GM21529 (cell line): ENCODE measurements around the gene NECTIN1.
A peak's percentile ranks its signal among the peaks of the same experiment; 100 is the strongest.
"Not testable (repeated sequence)": the region's sequence is repeated elsewhere in the genome, so short reads cannot be mapped to it uniquely, and the experiment has no call there.

Experiments used
- ATAC-seq: cut with Tn5 transposase; IDR thresholded peaks from one replicate; pipeline ENCODE4 v1.9.1; 2021; ENCODE audit not compliant: unreplicated experiment

Gene NECTIN1

GRCh38 chr11:119623682-119624081 lies 105.3 kb downstream of the NECTIN1 start:
- no peak for ATAC-seq

- ATAC-seq, result no peak
Observed at GRCh38 chr11:119622454-119623143, 106.4 kb downstream of the NECTIN1 start.

GRCh38 chr11:119619665-119620064 lies 109.3 kb downstream of the NECTIN1 start:
- ATAC-seq, result no peak

- ATAC-seq, result no peak
Observed at GRCh38 chr11:119618208-119618909, 110.6 kb downstream of the NECTIN1 start.

- ATAC-seq, result no peak
Observed at GRCh38 chr11:119617340-119617713, 111.7 kb downstream of the NECTIN1 start.

DNA sequence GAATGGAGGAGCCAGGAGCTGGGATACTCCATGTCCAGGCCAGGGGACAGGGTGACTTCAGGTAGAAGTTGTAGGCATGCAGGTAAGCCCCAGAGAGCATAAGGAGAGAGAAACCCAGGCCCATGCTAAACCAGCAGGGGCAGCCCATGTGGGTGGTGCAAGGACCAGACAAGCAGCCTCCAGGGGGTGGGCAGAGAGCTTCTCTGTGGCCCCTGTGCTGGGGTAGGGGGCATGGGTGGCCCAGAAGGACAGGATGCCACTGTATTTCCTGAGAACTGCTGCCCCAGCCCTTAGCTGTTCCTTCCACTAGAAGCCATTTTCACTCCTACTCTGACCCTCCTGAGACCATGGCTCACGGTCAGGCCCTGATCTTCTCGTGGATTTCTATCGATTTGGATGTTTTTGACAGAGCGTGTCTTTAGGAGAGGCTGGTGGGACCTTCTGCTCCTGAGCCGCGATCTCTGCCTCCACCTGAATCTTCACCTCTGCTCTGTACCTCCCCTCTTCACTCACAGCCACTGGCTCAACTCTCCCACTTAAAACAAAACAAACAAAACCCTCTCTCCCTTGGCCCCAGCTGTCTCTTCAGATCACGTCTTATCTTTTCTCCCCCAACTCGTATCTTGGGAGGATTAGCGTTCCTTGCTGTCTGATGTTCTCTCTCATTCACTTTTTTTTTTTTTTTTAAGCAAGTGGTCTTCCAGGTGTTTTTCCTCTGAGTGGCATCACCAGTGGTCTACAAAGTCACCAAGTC lies 112.2 kb downstream of the NECTIN1 start:
- ATAC-seq, result no peak

GRCh38 chr11:119615882-119616196 lies 113.2 kb downstream of the NECTIN1 start:
- no peak for ATAC-seq

DNA sequence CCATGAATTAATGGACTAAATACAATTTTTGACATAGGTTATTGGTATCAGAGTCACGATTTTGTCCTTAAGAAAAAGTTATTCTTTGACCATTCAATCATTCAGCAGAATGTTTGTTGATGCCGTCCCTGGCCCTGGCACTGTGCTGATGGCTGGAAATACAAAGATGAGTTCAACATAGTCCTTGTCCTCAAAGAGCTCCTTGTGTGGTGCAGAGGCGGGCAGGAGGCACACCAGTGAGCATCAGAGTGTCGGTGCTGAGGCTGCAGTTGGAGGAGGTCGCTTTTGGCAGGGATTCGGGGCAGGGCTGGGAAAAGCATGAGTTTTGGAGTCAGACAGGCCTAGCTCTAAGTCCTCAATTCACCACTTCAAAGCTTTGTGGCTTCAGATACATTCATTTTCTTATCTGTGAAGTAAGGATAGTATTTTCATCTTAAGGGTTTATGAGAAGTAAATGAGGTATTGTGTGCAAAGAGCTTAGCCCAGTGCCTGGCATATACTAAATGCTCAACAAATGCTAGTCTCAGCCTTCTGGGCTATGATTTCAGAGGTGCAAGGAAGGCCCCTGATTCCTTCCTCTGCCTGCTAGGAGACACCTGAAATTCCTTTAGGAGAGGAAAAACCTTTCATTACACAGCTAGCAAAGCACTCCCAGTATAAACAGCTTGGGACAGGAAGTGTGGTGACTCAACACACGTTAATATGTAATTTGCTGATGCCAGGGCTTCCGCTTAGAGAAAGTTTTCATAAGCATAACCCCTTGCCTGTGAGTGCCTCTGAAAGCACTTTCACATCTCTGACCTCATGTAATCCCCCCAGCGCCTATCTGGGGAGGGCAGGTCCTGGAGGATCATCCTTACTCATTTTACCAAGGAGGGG lies 113.8 kb downstream of the NECTIN1 start:
- peak; percentile 76 for ATAC-seq

DNA sequence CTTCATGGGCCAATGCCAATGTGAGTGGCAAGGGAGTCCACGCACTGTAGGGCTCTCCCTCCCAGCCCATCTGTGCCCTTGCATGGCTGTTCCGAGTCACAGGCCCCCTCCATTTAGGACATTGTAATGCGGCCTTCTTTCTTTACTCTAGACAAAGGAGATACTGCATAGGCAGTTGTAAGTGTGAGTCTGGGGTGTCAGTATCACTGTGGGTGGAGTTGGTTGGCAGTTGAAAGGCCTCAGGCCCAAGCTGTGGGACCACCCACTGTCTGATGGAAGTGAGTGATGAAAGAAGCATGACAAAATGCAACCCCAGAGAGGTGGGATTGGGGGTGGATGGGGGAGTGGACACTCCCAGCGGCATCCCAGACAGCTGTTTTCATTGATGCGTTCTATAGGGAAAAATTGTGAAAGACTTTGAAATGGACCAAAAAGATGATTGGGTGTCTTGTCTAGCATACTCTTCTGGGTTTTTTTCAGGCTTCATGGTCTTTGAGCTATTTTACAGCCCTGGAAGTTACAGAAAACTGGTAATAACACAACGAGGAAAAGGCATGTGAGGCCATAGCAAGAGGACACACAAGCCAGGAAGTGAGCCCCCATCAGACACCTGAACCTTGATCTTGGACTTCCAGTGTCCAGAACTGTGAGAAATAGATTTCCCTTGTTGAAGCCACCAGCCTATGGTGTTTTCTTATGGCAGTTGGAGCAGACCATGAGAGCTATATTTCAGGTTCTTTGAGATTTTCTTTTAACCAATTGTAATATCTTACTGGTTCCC lies 114.6 kb downstream of the NECTIN1 start:
- no peak for ATAC-seq

GRCh38 chr11:119612814-119613213 lies 116.2 kb downstream of the NECTIN1 start:
- ATAC-seq, result no peak

- ATAC-seq, result no peak
Observed at GRCh38 chr11:119610836-119611426, 118.1 kb downstream of the NECTIN1 start.

DNA sequence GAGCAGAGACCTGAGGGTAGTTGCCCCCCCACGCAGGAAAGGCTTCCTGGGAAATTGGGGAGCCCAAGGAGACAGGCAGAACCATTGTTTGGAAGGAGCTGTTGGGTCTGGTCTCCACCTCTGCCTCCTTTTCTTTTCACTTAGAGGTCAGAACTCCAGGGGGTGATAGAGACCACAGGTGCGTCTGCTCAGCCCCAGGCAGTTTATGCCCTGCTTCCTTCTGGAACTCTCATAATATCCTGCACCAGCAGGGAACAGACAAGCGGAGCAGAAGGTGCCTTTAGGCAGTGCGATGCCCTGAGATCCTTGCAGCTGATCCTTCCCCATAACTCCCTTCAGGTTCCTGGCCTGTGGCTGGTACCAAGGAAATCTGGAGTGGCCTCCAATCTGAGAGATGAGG lies 120.2 kb downstream of the NECTIN1 start:
- no peak for ATAC-seq

- ATAC-seq, result no peak
Observed at GRCh38 chr11:119608201-119608600, 120.8 kb downstream of the NECTIN1 start.

DNA sequence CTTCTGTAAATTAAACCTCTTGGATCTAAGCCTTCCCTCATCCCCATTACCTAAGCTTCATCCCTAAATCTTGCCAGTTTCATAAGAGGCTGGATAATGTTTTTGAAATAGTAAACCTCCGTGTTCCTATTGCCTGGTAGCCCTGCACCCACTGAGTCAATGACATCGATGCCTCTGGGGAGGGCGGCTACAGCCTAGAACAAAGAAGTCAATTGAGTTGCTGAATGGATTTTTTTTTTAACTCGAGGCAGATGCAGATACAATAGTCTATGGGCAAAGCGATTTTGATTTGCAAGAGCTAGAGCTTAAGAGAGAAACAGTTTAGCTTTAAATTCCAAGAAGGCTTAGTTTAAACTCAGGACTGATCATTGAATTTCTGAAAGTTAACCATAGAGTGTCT lies 121.3 kb downstream of the NECTIN1 start:
- no peak for ATAC-seq

DNA sequence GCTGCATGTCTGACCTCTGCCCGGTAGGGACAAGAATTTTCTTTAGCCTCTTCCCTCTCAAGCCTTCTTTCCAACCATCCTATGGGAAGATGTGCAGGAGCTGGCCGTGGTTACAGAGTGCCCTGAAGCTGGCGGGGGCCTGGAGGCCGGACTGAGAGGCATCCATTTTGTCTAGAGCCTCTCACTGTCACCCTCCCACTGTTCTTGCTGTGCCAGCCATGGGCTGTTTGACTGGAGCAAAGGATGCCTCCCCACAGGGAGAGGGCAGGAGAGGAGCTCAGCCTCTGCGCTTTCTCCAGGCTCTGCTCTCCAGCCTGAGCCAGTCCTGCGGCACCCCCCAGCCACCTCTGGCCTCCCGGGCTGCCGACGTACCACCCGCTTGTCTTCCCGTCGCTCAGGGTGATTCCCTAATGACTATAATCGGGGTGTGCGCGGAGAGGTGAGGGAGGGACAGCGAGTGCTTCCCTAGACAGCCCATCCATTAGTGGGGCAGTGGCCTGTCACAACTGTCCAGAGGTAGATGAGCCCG lies 123.8 kb downstream of the NECTIN1 start:
- no peak for ATAC-seq

DNA sequence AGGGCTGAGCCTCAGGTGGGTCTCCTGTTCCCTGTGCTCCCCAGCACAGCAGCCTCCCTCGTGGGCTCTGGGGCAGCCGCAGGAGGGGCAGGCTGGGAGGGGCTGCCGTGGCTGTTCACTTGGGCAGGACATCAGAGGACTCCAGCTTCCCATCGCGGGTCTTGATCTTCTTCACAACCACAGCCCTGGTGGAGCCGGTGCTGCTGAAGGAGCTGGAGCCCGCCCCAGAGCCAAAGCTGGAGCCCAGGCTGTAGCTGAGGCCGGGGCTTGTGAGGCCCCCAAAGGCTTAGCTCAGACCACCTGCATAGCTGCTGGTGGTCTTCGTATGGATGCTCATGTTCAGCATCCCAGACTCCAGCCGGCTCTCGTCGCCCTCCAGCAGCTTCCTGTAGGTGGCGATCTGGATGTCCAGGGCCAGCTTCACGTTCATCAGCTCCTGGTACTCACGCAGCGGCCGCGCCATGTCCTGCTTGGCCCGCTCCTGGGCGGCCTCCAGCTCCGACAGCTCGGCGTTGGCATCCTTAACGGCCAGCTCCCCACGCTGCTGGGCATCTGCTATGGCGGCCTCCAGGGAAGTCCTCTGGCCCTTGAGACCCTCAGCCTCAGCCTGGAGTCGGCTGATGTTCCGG lies 126.1 kb downstream of the NECTIN1 start:
- ATAC-seq, result no peak

DNA sequence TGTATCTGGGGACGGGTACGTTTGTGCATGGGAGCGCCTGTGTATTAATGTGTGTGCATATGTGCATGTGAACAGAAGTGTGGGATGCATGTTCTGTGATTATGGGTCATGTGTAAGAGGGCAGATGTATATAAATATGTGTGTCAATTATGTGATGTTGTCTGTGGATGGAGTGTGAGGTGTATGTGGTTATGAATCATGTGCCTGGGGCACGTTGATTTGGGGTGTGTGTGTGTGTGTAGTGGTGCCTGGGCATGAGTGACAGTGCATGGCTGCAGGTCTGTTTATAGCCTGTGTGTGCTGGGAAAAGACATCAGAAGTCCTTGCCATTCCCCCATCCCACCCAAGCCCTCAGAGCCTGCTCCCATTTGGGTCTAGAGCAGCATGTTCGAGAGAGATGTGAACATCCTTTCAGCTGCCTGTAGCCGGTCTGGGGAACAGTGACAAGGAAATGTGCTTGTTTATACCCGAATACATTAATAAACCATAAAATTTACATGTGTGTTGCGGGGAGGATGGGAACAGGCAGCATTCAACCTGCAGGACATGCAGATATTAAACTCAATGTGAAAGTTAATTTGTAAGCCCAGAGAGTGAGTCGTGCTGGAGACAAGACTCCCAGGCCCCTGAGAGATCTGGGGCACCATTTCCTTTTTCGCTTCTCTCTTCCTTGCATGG lies 129.0 kb downstream of the NECTIN1 start:
- ATAC-seq, result no peak

DNA sequence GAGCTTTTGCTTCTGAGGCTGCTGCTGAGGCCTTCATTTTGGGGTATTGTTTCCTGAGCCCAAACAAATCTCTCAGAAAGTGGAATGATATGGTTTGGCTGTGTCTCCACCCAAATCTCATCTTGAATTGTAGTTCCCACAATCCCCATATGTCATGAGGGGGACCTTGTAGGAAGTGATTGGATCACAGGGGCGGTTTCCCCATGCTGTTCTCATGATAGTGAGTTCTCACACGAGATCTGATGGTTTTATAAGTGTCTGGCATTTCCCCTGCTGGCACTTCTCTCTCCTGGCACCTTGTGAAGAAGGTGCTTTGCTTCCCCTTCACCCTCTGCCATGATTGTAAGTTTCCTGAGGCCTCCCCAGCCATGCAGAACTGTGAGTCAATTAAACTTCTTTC lies 133.1 kb downstream of the NECTIN1 start:
- ATAC-seq, result not testable (repeated sequence)
